K562 (cell line): Measurements from ENCODE around the gene SGSM2. TPM values are rescaled to one million over a fixed set of nuclear protein-coding genes. Genes with fewer than 3 reads are reported as not detected.

Source experiments
- ATAC-seq: fragments of 200-7000 bp; cut with Tn5 transposase; 3 replicates; pipeline ENCODE4 v1.9.1; 2020; ENCODE audit warnings: moderate library complexity
- BruUV-seq: library from RNA; stranded (reverse); fragments of 400-500 nt; replicated peaks from 2 replicates; lab custom pipeline; 2021; lab: Mats Ljungman, UMichigan
- CTCF ChIA-PET: fragments of 300-600 bp; formaldehyde crosslinking; extraction: SDS; loops from one replicate; lab custom pipeline; 2021; ENCODE audit warnings: low intra/inter-chr PET ratio; lab: Yijun Ruan, JAX
- POLR2A ChIA-PET: fragments of 300-600, 350-650 bp; sonication (Branson Sonifier 250); formaldehyde crosslinking; extraction: SDS; loops from one replicate; lab custom pipeline; 2021; ENCODE audit warnings: antibody characterized with exemption, inconsistent platforms; lab: Yijun Ruan, JAX
- DNase-seq, 4 experiments: peaks; one replicate each; pipeline versions ENCODE4 v3.0.0 to v3.0.0-alpha.2; 2011 to 2018; ENCODE audit warnings: low spot score in 3 of 4, mixed read lengths in 3 of 4; ENCODE audit errors: extremely low read depth in 1 of 4
- FAIRE-seq: peaks from 2 replicates; lab custom pipeline; 2011; peaks lifted over from hg19 to GRCh38; lab: Jason Lieb, UNC
- H2AFZ ChIP-seq: 2 replicates; pipeline ENCODE4 v1.6.0; 2011; ENCODE audit warnings: low read depth, low read length, control low read depth, inconsistent platforms
- H3K27ac ChIP-seq: fragments of 200-600 bp; 3 replicates; pipeline ENCODE4 v1.8.0; 2011; ENCODE audit warnings: low read depth, mild to moderate bottlenecking, control low read depth, inconsistent platforms, low read length, moderate library complexity, mixed read lengths; ENCODE audit errors: extremely low read depth
- H3K27me3 ChIP-seq, 2 experiments: fragments of 300-600 bp in 1 of 2; 2 replicates in 1 of 2; 3 replicates in 1 of 2; pipeline versions ENCODE4 v1.6.0 to v1.8.0; 2011; ENCODE audit warnings: inconsistent platforms in 2 of 2, low read length in 2 of 2, mild to moderate bottlenecking in 1 of 2, mixed read lengths in 1 of 2, moderate library complexity in 1 of 2; ENCODE audit not compliant: control insufficient read depth in 2 of 2, insufficient read depth in 2 of 2
- H3K36me3 ChIP-seq: fragments of 300-600 bp; 3 replicates; pipeline ENCODE4 v1.8.0; 2011; ENCODE audit warnings: mild to moderate bottlenecking, low read length, inconsistent platforms; ENCODE audit not compliant: control insufficient read depth, insufficient read depth
- H3K4me1 ChIP-seq, 2 experiments: fragments of 200-600 bp in 1 of 2; replicated peaks in 1 of 2; 2 replicates in 1 of 2; 3 replicates in 1 of 2; pipeline versions ENCODE4 v1.5.1 to v1.8.0; 2011; ENCODE audit warnings: inconsistent platforms in 2 of 2, low read length in 2 of 2, mild to moderate bottlenecking in 1 of 2, mixed read lengths in 1 of 2, moderate library complexity in 1 of 2; ENCODE audit not compliant: control insufficient read depth in 2 of 2, insufficient read depth in 2 of 2
- H3K4me2 ChIP-seq: 2 replicates; pipeline ENCODE4 v1.6.1; 2011; ENCODE audit warnings: low read length, control low read depth, inconsistent platforms, mixed read lengths; ENCODE audit not compliant: insufficient read depth
- H3K4me3 ChIP-seq: fragments of 200-600 bp; sonication (generic), shearing (Covaris generic); 2 replicates; pipeline ENCODE4 v1.5.1; 2016; ENCODE audit warnings: control low read depth, inconsistent platforms
- H3K79me2 ChIP-seq: fragments of 200-600 bp; 3 replicates; pipeline ENCODE4 v1.8.0; 2011; ENCODE audit warnings: low read length, inconsistent platforms; ENCODE audit not compliant: control insufficient read depth, insufficient read depth
- H3K9ac ChIP-seq, 2 experiments: 2 replicates each; pipeline versions ENCODE4 v1.6.0 to v1.6.1; 2011; ENCODE audit warnings: low read depth in 2 of 2, low read length in 2 of 2, control low read depth in 1 of 2, inconsistent platforms in 1 of 2, mild to moderate bottlenecking in 1 of 2, mixed read lengths in 1 of 2; ENCODE audit not compliant: insufficient read depth in 1 of 2
- H3K9me1 ChIP-seq: one replicate; pipeline ENCODE4 v1.6.0; 2011; ENCODE audit warnings: inconsistent platforms, mild to moderate bottlenecking, low read length, moderate library complexity; ENCODE audit not compliant: control insufficient read depth, insufficient read depth
- H3K9me3 ChIP-seq: replicated peaks from 2 replicates; pipeline ENCODE4 v1.5.1; 2011; ENCODE audit warnings: low read depth, low read length, inconsistent platforms; ENCODE audit not compliant: control insufficient read depth, insufficient read depth
- H4K20me1 ChIP-seq: replicated peaks from 2 replicates; pipeline ENCODE4 v1.6.1; 2011; ENCODE audit warnings: low read length, inconsistent platforms, mixed read lengths; ENCODE audit not compliant: control insufficient read depth, insufficient read depth
- CHD1 ChIP-seq: fragments of 200-600 bp; sonication (generic); IDR thresholded peaks from one replicate; pipeline ENCODE4 v1.6.1; 2012; ENCODE audit warnings: mild to moderate bottlenecking, moderate library complexity, low read length, inconsistent platforms
- CREM ChIP-seq: IDR thresholded peaks from 2 replicates; pipeline ENCODE4 v1.6.1; 2014; ENCODE audit warnings: antibody characterized with exemption, low read depth
- ELF1 ChIP-seq: fragments of 200-800 bp; sonication (Bioruptor generic); IDR thresholded peaks from 2 replicates; pipeline ENCODE4 v1.6.1; 2016; ENCODE audit warnings: missing genetic modification characterization, missing compliant biosample characterization
- GTF2F1 ChIP-seq: IDR thresholded peaks from 2 replicates; pipeline ENCODE4 v1.6.1; 2011; ENCODE audit warnings: low read depth, low read length, improper control_type of control experiment
- IRF2 ChIP-seq: sonication (generic); formaldehyde crosslinking; IDR thresholded peaks from 2 replicates; pipeline ENCODE4 v1.8.1; 2022; ENCODE audit warnings: mild to moderate bottlenecking, missing genetic modification reagents
- KDM5B ChIP-seq: fragments of 200-600 bp; sonication (generic); IDR thresholded peaks from 2 replicates; pipeline ENCODE4 v1.6.1; 2012; ENCODE audit warnings: low read depth, mild to moderate bottlenecking, moderate library complexity, low read length, control low read depth, inconsistent platforms; ENCODE audit not compliant: insufficient replicate concordance
- MCM5 ChIP-seq: fragments of 450-650 bp; IDR thresholded peaks from 2 replicates; pipeline ENCODE4 v1.6.1; 2016; ENCODE audit warnings: low read depth
- NCOR1 ChIP-seq: fragments of 450-650 bp; IDR thresholded peaks from 2 replicates; pipeline ENCODE4 v1.6.1; 2016; ENCODE audit warnings: mild to moderate bottlenecking, moderate library complexity
- RBBP5 ChIP-seq: fragments of 200-600 bp; sonication (generic); IDR thresholded peaks from 2 replicates; pipeline ENCODE4 v1.6.1; 2012; ENCODE audit warnings: borderline replicate concordance, mild to moderate bottlenecking, low read length, control low read depth, inconsistent platforms; ENCODE audit not compliant: insufficient read depth, poor library complexity, severe bottlenecking
- SAFB ChIP-seq: fragments of 200-400 bp; formaldehyde crosslinking; IDR thresholded peaks from 2 replicates; pipeline ENCODE4 v1.6.1; 2017; ENCODE audit warnings: low read depth, low read length, borderline replicate concordance
- SOX6 ChIP-seq: fragments of 450-650 bp; IDR thresholded peaks from 2 replicates; pipeline ENCODE4 v1.6.1; 2014; ENCODE audit warnings: mild to moderate bottlenecking
- SRSF1 ChIP-seq: fragments of 200-400 bp; formaldehyde crosslinking; IDR thresholded peaks from 2 replicates; pipeline ENCODE4 v1.6.1; 2017; ENCODE audit warnings: mild to moderate bottlenecking, low read depth, low read length, moderate library complexity
- TARDBP ChIP-seq: fragments of 450-650 bp; IDR thresholded peaks from 2 replicates; pipeline ENCODE4 v1.6.1; 2016
- ZEB2 ChIP-seq: fragments of 450-650 bp; IDR thresholded peaks from 2 replicates; pipeline ENCODE4 v1.6.1; 2016
- ZNF316 ChIP-seq: fragments of 450-650 bp; IDR thresholded peaks from 2 replicates; pipeline ENCODE4 v1.6.1; 2016
- WGBS: fragments of 100-300 bp; shearing (Covaris generic); methylation state at CpG from one replicate; pipeline ENCODE4 v1.1.6; 2016; ENCODE audit warnings: low coverage, mixed read lengths; ENCODE audit not compliant: insufficient coverage; ENCODE audit errors: missing lambda C conversion rate; 5-methylcytosine and 5-hydroxymethylcytosine counted together
- in situ Hi-C: fragments of 300-500 bp; cut with MboI; formaldehyde crosslinking; loops from 4 replicates; pipeline ENCODE4 v1.15.0; 2018; ENCODE audit warnings: inconsistent platforms, mixed read lengths
- intact Hi-C: fragments of 100-400 bp; cut with micrococcal nuclease; formaldehyde crosslinking; loops from 2 replicates; pipeline ENCODE4 v1.14.2; 2022
- polyA plus RNA-seq, 8 experiments: library from polyadenylated mRNA; depleted of rRNA in 4 of 8; stranded (reverse) in 5 of 8; unstranded in 3 of 8; fragments of >200 nt; fragmentation: Nextera tagmentation in 2 of 8; fragmentation: Illumina TruSeq in 1 of 8; extraction: Ambion mirVana in 2 of 8; extraction: Trizol in 1 of 8; gene quantifications; 2 replicates each; pipeline versions ENCODE4 v1.2.1 to v1.2.3, GENCODE V29; 2011 to 2014; ENCODE audit warnings: inconsistent platforms in 1 of 8, missing spikeins in 1 of 8
- total RNA-seq, 7 experiments: library from RNA; depleted of rRNA in 6 of 7; stranded (reverse); fragments of >200 nt in 6 of 7; fragmentation: Illumina TruSeq in 2 of 7; extraction: Trizol in 2 of 7; gene quantifications; 2 replicates each; pipeline versions ENCODE4 v1.2.1 to v1.2.3, GENCODE V29; 2011 to 2021; ENCODE audit warnings: low replicate concordance in 1 of 7
- TF ChIP-seq, protein P1 (sequence below): fragments of 250-450 bp; sonication (Bioruptor Pico); IDR thresholded peaks from 2 replicates; pipeline ENCODE4 v1.5.1; 2021; ENCODE audit warnings: mild to moderate bottlenecking

Gene SGSM2
- total and polyA plus RNA-seq, 9 of the 15 experiments (the other 6 are each of a cell fraction or from before 2014, with no cell fraction given), result 0.20 to 26.3 (median 14.8) TPM

DNA sequence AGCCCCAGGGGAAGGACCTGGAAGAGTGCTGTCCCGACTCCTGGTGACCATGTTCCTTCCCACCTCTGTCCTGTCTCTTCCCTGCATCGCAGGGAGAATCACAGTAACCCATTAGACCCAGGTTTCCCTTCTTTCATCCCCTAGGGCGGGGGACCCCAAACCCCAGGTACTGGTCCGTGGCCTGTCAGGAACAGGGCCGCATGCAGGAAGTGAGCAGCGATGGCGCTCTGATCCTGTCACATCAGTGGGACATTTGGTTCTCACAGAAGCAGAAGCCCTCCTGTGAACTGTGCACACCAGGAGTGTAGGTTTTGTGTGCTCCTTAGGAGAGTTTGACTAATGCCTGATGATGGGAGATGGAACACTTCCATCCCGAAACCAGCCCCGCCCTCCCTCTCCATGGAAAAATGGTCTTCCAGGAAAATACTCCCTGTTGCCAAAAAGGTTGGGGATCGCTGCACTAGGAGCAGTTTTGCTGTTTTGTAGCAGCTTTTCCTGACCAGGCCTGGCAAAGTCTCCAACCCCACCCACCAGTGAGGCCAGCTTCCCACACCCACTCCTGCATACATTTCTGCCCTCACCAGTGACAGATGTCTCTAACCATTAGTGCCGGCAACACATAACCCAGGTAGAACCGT is 53.0 kb downstream of the SGSM2 start:
- peaks cover 26% of the 10 kb centered on the region; the same call in 2 of the 3 replicates for H3K36me3 ChIP-seq
- H3K4me1 ChIP-seq, result peaks cover 18 to 60% of the 10 kb centered on the region in 2 experiments
- 92% methylated on average over 8 of the region's 12 CpGs for WGBS
- H3K9me3 ChIP-seq, result no peaks in the 10 kb centered on the region
- H2AFZ ChIP-seq, result no peak overlapping the region
- DNase-seq (no peak), FAIRE-seq (no peak), ATAC-seq (no peak)
- no peak overlapping the region for H3K4me3 ChIP-seq
- CTCF ChIA-PET, result interaction anchor here (0.5 to 0.9 kb wide), 2 partner anchors 18 to 484 kb away, joined by 3 read pairs; no protein-coding TSS in a partner anchor
- no peak overlapping the region for H3K4me2 ChIP-seq
- in situ Hi-C loops, result no loop called here
- H3K9me1 ChIP-seq, result no peaks in the 10 kb centered on the region
- POLR2A ChIA-PET, result no interaction called here
- H3K9ac ChIP-seq, result peak overlapping the region in 1 of 2 experiments; percentile 85; a peak in 3 of 4 replicates
- H3K79me2 ChIP-seq, result peaks cover 39% of the 10 kb centered on the region
- H3K27ac ChIP-seq, result no peak overlapping the region
- H4K20me1 ChIP-seq, result no peaks in the 10 kb centered on the region
- no peaks in the 10 kb centered on the region for H3K27me3 ChIP-seq
- BruUV-seq, result no TSS peak
- intact Hi-C loops, result no loop called here
- no peak for TF ChIP-seq ZEB2
- TF ChIP-seq NCOR1, result no peak
- TF ChIP-seq IRF2 (CRISPR knock-in tag), result no peak
- TF ChIP-seq CHD1, result no peak
- no peak for TF ChIP-seq CREM
- TF ChIP-seq SAFB, result no peak
- no peak for TF ChIP-seq MCM5
- no peak for TF ChIP-seq ELF1
- TF ChIP-seq SOX6, result no peak
- TF ChIP-seq, protein P1, sequence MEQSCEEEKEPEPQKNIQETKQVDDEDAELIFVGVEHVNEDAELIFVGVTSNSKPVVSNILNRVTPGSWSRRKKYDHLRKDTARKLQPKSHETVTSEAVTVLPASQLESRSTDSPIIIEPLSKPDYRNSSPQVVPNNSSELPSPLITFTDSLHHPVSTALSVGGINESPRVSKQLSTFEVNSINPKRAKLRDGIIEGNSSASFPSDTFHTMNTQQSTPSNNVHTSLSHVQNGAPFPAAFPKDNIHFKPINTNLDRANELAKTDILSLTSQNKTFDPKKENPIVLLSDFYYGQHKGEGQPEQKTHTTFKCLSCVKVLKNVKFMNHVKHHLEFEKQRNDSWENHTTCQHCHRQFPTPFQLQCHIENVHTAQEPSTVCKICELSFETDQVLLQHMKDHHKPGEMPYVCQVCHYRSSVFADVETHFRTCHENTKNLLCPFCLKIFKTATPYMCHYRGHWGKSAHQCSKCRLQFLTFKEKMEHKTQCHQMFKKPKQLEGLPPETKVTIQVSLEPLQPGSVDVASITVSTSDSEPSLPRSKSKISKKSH (CRISPR knock-in tag), result no peak
- no peak for TF ChIP-seq GTF2F1
- no peak for TF ChIP-seq KDM5B
- no peak for TF ChIP-seq RBBP5
- no peak for TF ChIP-seq TARDBP
- no peak for TF ChIP-seq ZNF316
- TF ChIP-seq SRSF1, result no peak
